ENCODE data around the gene CCL20.

DNA sequence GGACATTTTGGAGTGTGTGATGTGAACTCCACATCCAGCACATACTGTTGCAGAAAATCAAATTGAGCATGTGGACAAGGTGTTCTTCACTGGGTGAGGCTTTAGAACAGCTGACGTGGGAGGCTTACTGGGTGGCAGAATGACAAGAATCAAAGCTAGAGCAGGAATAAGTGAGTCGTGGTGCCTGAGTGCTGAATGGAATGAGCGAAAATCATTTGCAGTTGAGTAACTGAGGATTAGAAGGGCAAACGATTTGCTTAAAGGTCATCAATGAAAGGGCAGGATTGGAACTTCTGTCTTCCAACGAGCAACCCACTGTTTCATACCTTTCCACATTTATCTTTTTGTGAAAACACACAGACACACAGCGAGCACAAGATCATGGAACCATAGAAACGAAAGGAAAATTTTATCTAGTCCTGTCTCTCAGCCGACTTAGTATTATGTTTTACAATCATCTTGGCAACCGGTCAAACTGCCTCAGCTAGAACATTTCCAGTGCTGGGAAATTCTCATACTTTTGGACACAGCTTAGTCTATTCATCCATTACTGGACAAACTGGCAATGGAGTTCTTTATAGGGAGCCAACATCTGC, 50.6 kb downstream of the CCL20 start:
- TF ChIP-seq CTCF (IDR thresholded peaks at IDR 0.05) = no peak
- peak in 1 of 3 donors; percentile 51 for TF ChIP-seq POLR2AphosphoS5 (IDR thresholded peaks at IDR 0.05)

Measured in suprapubic skin (tissue), 3 donors.